Stomach (tissue), 9 donors: ENCODE results near the gene DCST2. TPM values are rescaled to one million over a fixed set of nuclear protein-coding genes. Genes with fewer than 3 reads are reported as not detected.

Experiments
- DNase-seq, 2 donors: peaks; one replicate each; pipeline versions ENCODE4 v3.0.0 to v3.0.0-alpha.2; 2013 to 2019
- H3K27ac ChIP-seq, 5 donors: fragments of 200-600 bp in 4 of 5; sonication (generic) in 4 of 5; one replicate each; pipeline ENCODE4 v1.5.1; 2013 to 2019; ENCODE audit warnings: mild to moderate bottlenecking in 1 of 5, moderate library complexity in 1 of 5
- H3K27me3 ChIP-seq, 3 donors: fragments of 200-600 bp; sonication (generic); one replicate each; pipeline ENCODE4 v1.5.1; 2017 to 2019; ENCODE audit warnings: mixed run types in 1 of 3
- H3K36me3 ChIP-seq, 4 donors: fragments of 200-600 bp; sonication (generic); 1 replicate in 3 of 4; 2 replicates in 1 of 4; pipeline ENCODE4 v1.5.1; 2016 to 2019
- H3K4me1 ChIP-seq, 4 donors: fragments of 200-600 bp; sonication (generic); one replicate each; pipeline ENCODE4 v1.5.1; 2016 to 2019
- H3K4me3 ChIP-seq, 4 donors: fragments of 200-600 bp; sonication (generic) in 3 of 4; one replicate each; pipeline ENCODE4 v1.5.1; 2016 to 2019; ENCODE audit warnings: mild to moderate bottlenecking in 1 of 4
- H3K9me3 ChIP-seq, 4 donors: fragments of 200-600 bp; sonication (generic); one replicate each; pipeline ENCODE4 v1.5.1; 2016 to 2019
- EP300 ChIP-seq: sonication (generic); formaldehyde crosslinking; IDR thresholded peaks from one replicate; pipeline ENCODE4 v1.6.1; 2017; ENCODE audit warnings: antibody characterized with exemption
- POLR2A ChIP-seq, 4 donors: fragments of 450-650 bp; IDR thresholded peaks; one replicate each; pipeline ENCODE4 v1.6.1; 2016; ENCODE audit warnings: antibody characterized with exemption in 4 of 4, control low read depth in 2 of 4, mild to moderate bottlenecking in 1 of 4, moderate library complexity in 1 of 4
- POLR2AphosphoS5 ChIP-seq, 3 donors: sonication (generic); formaldehyde crosslinking; IDR thresholded peaks; one replicate each; pipeline ENCODE4 v1.6.1; 2016; ENCODE audit warnings: antibody characterized with exemption in 3 of 3
- WGBS, 5 donors: extraction: QIAGEN DNeasy Blood & Tissue Kit in 3 of 5; methylation state at CpG; one replicate each; pipeline versions ENCODE4 v1.1.5 to v1.1.7; 2013 to 2018; 5-methylcytosine and 5-hydroxymethylcytosine counted together
- intact Hi-C: fragments of 100-400 bp; cut with DNase I; formaldehyde crosslinking; loops from one replicate; pipeline ENCODE4 v1.15.1; 2023; ENCODE audit warnings: low total_unique reads
- polyA plus RNA-seq, 3 donors: library from polyadenylated mRNA; stranded (reverse); fragments of 200-250 nt; gene quantifications; one replicate each; pipeline ENCODE4 v1.2.3, GENCODE V29; 2013
- total RNA-seq, 5 donors: library from RNA; depleted of rRNA; stranded (reverse); fragments of >200 nt; gene quantifications; one replicate each; pipeline versions ENCODE4 v1.1.0 to v1.2.3, GENCODE V29; 2014 to 2016
- TF ChIP-seq, protein P1 (sequence below), 7 experiments: fragments of 450-650 bp in 4 of 7; fragments of 200-600 bp in 3 of 7; sonication (generic) in 3 of 7; IDR thresholded peaks; one replicate each; pipeline ENCODE4 v1.5.1; 2016 to 2019; ENCODE audit warnings: antibody characterized with exemption in 7 of 7, control low read depth in 2 of 7, mild to moderate bottlenecking in 1 of 7
- donor health status: healthy with polysubstance abuse.
- donor health status: Bipolar disorder and iron deficiency.
- donor health status: healthy.

Gene DCST2
- total and polyA plus RNA-seq, 8 donors: 1.6 to 158 (median 6.4) TPM; not detected in 4

DNA sequence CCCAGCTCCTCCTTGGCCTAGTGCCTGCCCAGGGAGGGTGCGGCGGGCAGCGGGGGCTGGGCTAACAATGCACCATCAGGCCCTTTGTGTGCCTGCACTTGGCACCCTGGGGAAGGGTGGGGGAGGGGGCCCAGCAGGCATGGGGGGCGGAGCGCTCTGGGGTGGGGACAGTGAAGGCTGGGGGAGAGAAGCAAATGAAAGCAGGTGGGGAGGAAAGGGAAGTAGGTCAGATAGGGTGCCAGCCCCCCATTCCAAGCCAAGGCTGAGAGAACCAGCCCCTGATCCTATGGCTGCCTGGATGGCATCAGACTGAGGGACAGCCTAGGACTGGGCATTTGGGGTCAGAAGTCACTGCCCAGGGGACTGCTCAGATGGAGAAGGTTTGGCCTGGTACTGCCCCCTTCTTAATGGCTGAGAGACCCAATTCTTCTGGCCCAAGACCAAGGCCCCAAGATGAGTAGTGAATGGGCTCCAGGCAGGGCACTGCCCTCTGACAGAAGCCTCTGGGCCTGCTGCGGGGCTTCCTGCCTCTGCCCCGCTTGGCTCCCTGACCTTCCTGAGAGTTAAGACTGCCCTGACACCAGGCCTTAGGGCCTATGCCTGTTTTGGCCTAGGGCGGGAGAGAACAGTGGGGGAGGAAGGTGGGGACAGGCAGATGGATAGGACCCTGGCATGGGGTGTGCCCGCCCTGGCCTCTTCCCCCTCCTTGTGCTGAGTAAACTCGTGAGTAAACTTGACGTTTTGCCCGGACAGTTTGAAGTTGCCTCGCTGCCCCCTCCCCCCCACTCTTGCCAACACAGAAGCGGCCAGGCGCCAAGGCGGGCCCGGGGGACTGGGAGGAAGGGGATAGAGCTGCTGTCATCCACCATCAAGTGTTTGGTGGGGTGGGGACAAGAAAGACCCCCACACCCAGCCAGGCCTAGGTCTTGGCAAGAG is 28.2 kb downstream of the DCST2 start:
- intact Hi-C loops: no loop called here

DNA sequence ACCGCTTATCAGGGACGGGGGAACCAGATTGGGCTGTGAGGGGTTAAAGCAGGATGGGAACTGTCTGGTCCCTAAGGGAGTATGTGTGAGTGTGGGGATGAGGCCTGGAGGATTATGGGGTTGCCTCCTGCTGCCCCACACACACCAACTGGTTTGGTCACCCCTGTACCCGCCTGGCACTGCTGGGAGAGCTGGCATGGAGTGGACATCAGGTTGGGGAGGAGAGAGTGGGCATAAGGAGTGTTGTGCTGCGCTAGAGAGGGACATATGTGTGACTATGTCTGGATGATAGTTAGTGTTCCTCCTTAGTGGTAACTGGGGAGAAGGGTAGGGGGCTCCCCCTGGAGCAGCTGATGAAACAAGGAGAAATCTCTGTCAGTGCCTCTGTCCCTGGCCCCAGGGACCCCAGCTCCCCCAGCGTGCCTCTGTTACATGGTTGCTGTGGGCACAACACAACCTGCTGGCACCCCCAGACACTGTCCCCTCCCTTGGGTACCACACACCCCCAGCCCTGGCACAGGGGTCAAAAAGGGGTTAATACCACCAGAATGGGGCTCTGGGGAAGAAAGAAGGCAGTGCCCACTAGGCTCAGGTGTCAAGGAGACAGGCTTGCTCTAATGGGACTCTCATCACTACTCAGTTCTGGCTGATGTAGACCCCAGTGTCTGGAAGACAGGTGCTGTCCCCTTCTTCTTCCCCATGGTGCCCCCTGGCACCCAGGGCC is 29.1 kb downstream of the DCST2 start:
- H3K9me3 ChIP-seq: no peaks in the 10 kb centered on the region
- intact Hi-C loops: no loop called here
- peak overlapping the region; percentile 96 to 100 (median 99) for H3K27ac ChIP-seq
- H3K36me3 ChIP-seq: peaks cover 0 to 5% (median 0%) of the 10 kb centered on the region in 4 donors
- peak overlapping the region; percentile 78 to 90 (median 85) for H3K4me3 ChIP-seq
- TF ChIP-seq EP300: no peak
- TF ChIP-seq POLR2A (IDR thresholded peaks at IDR 0.05): no peak
- TF ChIP-seq, protein P1, sequence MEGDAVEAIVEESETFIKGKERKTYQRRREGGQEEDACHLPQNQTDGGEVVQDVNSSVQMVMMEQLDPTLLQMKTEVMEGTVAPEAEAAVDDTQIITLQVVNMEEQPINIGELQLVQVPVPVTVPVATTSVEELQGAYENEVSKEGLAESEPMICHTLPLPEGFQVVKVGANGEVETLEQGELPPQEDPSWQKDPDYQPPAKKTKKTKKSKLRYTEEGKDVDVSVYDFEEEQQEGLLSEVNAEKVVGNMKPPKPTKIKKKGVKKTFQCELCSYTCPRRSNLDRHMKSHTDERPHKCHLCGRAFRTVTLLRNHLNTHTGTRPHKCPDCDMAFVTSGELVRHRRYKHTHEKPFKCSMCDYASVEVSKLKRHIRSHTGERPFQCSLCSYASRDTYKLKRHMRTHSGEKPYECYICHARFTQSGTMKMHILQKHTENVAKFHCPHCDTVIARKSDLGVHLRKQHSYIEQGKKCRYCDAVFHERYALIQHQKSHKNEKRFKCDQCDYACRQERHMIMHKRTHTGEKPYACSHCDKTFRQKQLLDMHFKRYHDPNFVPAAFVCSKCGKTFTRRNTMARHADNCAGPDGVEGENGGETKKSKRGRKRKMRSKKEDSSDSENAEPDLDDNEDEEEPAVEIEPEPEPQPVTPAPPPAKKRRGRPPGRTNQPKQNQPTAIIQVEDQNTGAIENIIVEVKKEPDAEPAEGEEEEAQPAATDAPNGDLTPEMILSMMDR (IDR thresholded peaks at IDR 0.05): no peak
- no peak for TF ChIP-seq POLR2AphosphoS5 (IDR thresholded peaks at IDR 0.05)
- peaks cover 64 to 70% (median 66%) of the 10 kb centered on the region in 4 donors for H3K4me1 ChIP-seq
- no peak for DNase-seq
- WGBS, 5 donors: 23 to 28% (median 27%) methylated on average over 4 to 5 of the region's 5 CpGs
- H3K27me3 ChIP-seq: no peaks in the 10 kb centered on the region

More for the DNA sequence above, 28.2 kb downstream of the DCST2 start:
- Histone ChIP-seq H3K4me3 (peak overlapping the region; percentile 78 to 90 (median 85)), H3K27me3 (no peaks in the 10 kb centered on the region), H3K9me3 (no peaks in the 10 kb centered on the region), H3K27ac (peak overlapping the region; percentile 96 to 100 (median 99)), H3K4me1 (peaks cover 64 to 70% (median 66%) of the 10 kb centered on the region in 4 donors), H3K36me3 (peaks cover 0 to 5% (median 0%) of the 10 kb centered on the region in 4 donors)
- WGBS, 5 donors: 26 to 50% (median 29%) methylated on average over 15 to 17 of the region's 17 CpGs
- DNase-seq: peak; percentile 64 to 87
- TF ChIP-seq POLR2A (IDR thresholded peaks at IDR 0.05) (peak in 1 of 4 donors; percentile 18), EP300 (no peak), POLR2AphosphoS5 (IDR thresholded peaks at IDR 0.05) (peak in 2 of 3 donors; percentile 46 to 47)
- TF ChIP-seq, protein P1 (IDR thresholded peaks at IDR 0.05): no peak

DNA sequence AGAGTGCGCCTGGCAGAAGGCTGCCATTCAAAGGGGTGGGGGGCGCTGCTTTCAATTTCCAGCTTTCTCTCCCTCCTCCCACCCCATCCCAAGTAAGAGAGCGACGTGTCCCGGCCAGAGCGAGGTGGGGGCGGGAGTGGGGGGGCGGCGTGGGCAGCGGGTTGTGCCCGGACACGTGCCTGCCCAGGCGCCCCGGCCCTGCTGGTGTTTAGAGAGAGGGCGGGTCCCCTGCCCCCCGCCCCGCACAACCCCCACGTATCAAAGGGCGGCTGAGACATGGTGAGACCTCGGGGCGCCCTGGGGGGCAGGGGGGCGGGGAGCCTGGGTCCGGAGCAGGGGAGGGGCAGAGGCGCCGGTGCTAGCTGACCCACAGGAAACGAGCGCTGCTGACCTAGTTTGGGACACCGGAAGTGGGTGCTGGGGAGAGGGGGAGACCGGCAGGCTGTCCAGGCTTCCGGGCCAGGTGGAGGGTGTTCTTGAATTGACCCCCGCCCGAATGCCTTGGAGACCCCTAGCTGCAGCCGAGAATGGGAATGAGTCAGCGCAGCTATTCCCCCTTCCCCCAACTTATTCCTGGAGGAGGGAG is 29.7 kb downstream of the DCST2 start:
- peak; percentile 76 to 83 for DNase-seq
- 0 to 2% (median 1%) methylated on average over 13 to 34 of the region's 34 CpGs for WGBS, 5 donors
- intact Hi-C loops: no loop called here

DNA sequence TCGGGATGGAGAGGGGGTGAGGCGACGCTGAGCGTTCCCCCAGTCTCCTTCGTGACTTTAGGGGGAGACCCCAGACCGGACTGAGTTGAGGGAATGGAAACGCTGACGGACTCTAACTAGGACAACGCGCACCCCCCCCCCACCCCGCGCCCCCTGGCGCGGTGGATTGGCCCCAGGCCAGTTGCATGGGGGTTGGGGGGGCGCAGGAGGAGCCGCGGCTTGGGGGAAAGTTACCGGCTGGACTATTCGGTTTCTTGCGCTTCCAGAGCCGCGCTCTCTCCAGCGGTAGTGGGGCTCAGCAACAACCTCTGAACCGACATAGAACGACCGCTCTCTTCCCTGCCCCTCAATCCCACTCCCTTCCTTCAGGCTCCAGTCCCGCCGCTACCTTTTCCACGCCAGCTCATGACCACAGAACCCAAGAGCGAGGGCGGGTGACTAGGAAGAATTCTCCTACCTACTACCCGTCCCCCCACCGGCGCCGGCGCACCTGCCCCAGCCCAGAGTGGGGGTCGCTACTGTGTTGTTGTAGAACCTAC is 30.3 kb downstream of the DCST2 start:
- peak in 1 of 2 donors; percentile 73 for DNase-seq
- intact Hi-C loops: no loop called here
- H3K27me3 ChIP-seq: no peaks in the 10 kb centered on the region
- peak overlapping the region; percentile 96 to 100 (median 99) for H3K27ac ChIP-seq
- no peaks in the 10 kb centered on the region for H3K9me3 ChIP-seq
- peak in 1 of 3 donors; percentile 3 for TF ChIP-seq POLR2AphosphoS5 (IDR thresholded peaks at IDR 0.05)
- TF ChIP-seq, protein P1 (IDR thresholded peaks at IDR 0.05): no peak
- no peak for TF ChIP-seq POLR2A (IDR thresholded peaks at IDR 0.05)
- TF ChIP-seq EP300: no peak
- H3K4me3 ChIP-seq: peak overlapping the region; percentile 78 to 90 (median 85)
- peaks cover 61 to 68% (median 65%) of the 10 kb centered on the region in 4 donors for H3K4me1 ChIP-seq
- 0 to 1% (median 1%) methylated on average over 35 to 37 of the region's 37 CpGs for WGBS, 5 donors
- no peaks in the 10 kb centered on the region for H3K36me3 ChIP-seq

More for the DNA sequence above, 29.7 kb downstream of the DCST2 start:
- H3K9me3 ChIP-seq: no peaks in the 10 kb centered on the region
- H3K36me3 ChIP-seq: no peaks in the 10 kb centered on the region
- H3K4me3 ChIP-seq: peak overlapping the region; percentile 78 to 90 (median 85)
- peak in 1 of 3 donors; percentile 20 for TF ChIP-seq POLR2AphosphoS5 (IDR thresholded peaks at IDR 0.05)
- no peak for TF ChIP-seq EP300
- peak overlapping the region; percentile 96 to 100 (median 99) for H3K27ac ChIP-seq
- peaks cover 65 to 70% (median 66%) of the 10 kb centered on the region in 4 donors for H3K4me1 ChIP-seq
- H3K27me3 ChIP-seq: no peaks in the 10 kb centered on the region
